HFFc6 (cell line): ENCODE results near the gene HRH3. TPM values are rescaled to one million over a fixed set of nuclear protein-coding genes. Genes with fewer than 3 reads are reported as not detected.

Experiments used
- DNase-seq: peaks from one replicate; pipeline ENCODE4 v3.0.0-alpha.2; 2018
- H3K27ac Mint-ChIP-seq: 2 replicates; pipeline ENCODE4 v1.8.0; 2020; ENCODE audit warnings: mild to moderate bottlenecking, mixed read lengths
- H3K27me3 Mint-ChIP-seq: 2 replicates; pipeline ENCODE4 v1.8.0; 2021; ENCODE audit warnings: mild to moderate bottlenecking, moderate library complexity, mixed read lengths; ENCODE audit not compliant: insufficient read depth
- H3K36me3 Mint-ChIP-seq: 2 replicates; pipeline ENCODE4 v1.8.0; 2021; ENCODE audit warnings: low read depth, mixed read lengths
- H3K4me1 Mint-ChIP-seq: 2 replicates; pipeline ENCODE4 v1.8.0; 2020; ENCODE audit warnings: low read depth, mixed read lengths
- H3K4me3 Mint-ChIP-seq: 2 replicates; pipeline ENCODE4 v1.8.0; 2020; ENCODE audit warnings: mild to moderate bottlenecking, moderate library complexity, mixed read lengths
- H3K9me3 Mint-ChIP-seq: 2 replicates; pipeline ENCODE4 v1.8.0; 2020; ENCODE audit warnings: mild to moderate bottlenecking, mixed read lengths
- total RNA-seq, 6 experiments: library from RNA; stranded (reverse); fragmentation: NEBNext Ultra II Directional; extraction: Animal tissue kit (Norgen Biotek cat#: 25700); gene quantifications; 2 replicates in 1 of 6; 3 replicates in 5 of 6; pipeline ENCODE4 v1.2.3, GENCODE V29; 2021
- TF ChIP-seq, protein P1 (sequence below): fragments of 200-600 bp; sonication (generic); IDR thresholded peaks from 2 replicates; pipeline ENCODE4 v1.5.0; 2021; ENCODE audit warnings: antibody characterized with exemption, mild to moderate bottlenecking

Gene HRH3
- total RNA-seq, 6 experiments from 2014 or later, result not detected

DNA sequence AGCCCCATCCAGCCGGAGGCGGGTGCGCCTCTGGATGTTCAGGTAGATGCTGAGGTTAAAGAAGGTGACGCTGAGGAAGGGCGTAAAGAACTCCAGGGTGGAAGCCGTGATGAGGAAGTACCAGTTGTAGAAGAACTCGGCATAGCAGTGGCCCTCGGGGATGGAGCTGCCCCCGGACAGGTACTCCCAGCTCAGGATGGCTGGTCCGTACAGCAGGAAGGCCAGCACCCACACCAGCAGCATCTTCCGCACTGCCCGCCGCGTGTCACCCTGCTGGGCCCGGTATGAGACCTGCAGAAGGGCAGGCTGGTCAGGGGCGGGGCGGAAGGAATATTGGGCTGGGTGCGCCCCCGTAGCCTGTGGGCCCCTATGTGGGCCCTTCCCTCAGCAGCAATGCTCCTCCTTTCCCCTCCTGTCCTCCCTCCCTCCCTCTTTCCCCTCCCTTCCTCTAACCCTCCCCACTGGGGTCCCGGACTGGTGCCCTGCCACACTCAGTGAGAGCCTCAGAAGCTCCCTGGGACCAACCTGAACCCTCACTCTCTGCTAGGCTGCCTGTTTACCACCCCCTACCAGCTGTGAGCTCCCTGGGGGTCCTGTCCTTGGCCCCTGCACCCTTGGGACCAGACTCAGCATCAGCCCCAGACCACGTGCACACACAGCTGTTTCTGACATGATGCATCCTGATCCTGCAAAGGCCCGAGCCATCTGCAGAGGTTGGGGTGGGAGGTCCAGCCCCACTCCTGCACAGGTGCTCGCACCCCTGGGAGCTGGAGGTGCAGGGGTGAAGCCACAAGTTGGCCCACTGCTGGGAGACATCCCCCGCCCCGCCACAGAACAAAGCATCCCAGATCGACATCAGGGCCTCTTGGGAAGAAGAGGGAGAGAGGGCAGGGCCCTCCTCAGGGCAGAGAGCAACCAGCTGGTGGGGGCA is 3.2 kb downstream of the HRH3 start:
- no peaks in the 10 kb centered on the region for H3K4me1 Mint-ChIP-seq
- H3K4me3 Mint-ChIP-seq, result no peak overlapping the region
- H3K27me3 Mint-ChIP-seq, result peaks cover 21% of the 10 kb centered on the region

DNA sequence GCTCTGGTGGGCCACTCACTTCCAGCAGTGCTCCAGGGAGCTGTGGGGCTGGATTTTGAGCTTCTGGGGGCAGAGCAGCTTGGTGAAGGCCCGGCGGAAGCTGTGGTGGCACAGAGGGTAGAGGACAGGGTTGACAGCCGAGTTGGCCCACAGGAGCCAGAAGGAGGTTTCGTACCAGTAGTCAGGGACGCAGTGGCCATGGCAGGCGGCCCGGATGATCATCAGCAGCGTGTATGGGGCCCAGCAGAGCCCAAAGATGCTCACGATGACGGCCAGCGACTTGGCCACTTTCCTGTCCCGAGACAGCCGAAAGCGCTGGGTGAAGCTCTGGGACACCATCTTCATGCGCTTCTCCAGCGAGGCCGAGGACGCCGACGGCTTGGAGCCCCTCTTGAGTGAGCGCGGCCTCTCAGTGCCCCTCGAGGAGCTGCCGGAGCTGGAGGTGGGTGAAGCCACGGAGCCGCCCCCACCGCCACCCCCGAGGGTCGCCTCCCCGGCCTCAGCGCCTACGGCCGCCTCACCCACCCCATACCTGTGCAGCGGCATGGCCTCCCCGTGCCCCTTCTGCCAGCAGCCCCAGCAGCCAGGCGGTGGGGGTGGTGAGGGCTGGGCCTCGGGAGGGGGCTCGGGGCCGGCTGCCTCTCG is 4.0 kb downstream of the HRH3 start:
- H3K4me3 Mint-ChIP-seq, result no peak overlapping the region
- TF ChIP-seq, protein P1, sequence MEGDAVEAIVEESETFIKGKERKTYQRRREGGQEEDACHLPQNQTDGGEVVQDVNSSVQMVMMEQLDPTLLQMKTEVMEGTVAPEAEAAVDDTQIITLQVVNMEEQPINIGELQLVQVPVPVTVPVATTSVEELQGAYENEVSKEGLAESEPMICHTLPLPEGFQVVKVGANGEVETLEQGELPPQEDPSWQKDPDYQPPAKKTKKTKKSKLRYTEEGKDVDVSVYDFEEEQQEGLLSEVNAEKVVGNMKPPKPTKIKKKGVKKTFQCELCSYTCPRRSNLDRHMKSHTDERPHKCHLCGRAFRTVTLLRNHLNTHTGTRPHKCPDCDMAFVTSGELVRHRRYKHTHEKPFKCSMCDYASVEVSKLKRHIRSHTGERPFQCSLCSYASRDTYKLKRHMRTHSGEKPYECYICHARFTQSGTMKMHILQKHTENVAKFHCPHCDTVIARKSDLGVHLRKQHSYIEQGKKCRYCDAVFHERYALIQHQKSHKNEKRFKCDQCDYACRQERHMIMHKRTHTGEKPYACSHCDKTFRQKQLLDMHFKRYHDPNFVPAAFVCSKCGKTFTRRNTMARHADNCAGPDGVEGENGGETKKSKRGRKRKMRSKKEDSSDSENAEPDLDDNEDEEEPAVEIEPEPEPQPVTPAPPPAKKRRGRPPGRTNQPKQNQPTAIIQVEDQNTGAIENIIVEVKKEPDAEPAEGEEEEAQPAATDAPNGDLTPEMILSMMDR, result no peak
- H3K27me3 Mint-ChIP-seq, result peaks cover 17% of the 10 kb centered on the region
- no peaks in the 10 kb centered on the region for H3K9me3 Mint-ChIP-seq
- no peak for DNase-seq
- no peaks in the 10 kb centered on the region for H3K4me1 Mint-ChIP-seq
- H3K27ac Mint-ChIP-seq, result no peak overlapping the region
- no peaks in the 10 kb centered on the region for H3K36me3 Mint-ChIP-seq

More for the DNA sequence above, 3.2 kb downstream of the HRH3 start:
- no peaks in the 10 kb centered on the region for H3K36me3 Mint-ChIP-seq
- no peak for DNase-seq
- TF ChIP-seq, protein P1, result no peak
- H3K9me3 Mint-ChIP-seq, result no peaks in the 10 kb centered on the region
- H3K27ac Mint-ChIP-seq, result no peak overlapping the region

DNA sequence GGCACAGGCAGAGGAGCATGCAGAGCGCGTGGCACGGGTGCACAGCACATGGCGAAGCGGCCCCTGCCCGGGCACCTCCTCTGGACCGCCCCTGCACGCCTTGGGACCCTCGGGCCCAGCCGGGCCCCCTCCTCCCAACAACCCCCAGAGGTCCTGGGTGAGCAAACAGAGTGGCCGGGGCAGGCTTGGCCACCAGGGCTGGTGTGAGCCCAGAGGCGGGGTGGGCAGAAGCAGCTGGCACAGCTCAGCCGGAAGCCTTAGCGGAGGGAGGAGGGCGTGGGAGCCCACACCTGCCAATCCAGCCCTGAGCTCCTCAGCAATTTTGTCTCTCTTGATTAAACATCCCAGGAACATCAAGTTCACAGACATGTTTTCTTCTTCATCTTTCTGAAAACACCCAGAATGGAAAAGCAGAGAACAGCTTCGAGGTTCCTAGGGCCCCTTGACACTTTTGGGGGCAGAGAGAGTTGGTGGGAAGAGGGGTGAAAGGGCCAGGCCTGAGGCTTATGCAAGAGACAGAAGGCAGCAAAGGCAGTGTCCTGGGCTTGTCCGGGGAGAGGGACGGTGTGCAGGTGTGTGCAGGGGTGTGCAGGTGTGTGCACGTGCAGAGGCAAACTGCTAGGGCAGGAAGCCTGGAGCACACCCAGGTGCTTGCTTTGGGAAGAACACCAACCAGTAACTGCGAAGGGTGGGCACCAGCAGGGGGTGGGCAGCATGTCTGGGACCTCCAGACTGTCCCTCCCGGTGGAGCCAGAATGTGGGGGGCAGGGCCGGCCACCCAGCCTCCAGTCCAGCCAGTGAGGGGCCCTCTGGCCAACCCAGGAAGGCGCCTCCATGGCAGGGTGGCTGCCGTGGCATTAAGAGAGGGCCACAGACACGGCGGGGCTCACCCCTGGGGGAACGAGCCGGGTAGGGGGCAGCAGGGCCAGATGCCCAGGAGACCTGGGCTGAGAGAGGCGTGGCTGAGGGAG is 4.8 kb downstream of the HRH3 start:
- no peaks in the 10 kb centered on the region for H3K4me1 Mint-ChIP-seq
- H3K27me3 Mint-ChIP-seq, result peaks cover 17% of the 10 kb centered on the region
- no peaks in the 10 kb centered on the region for H3K36me3 Mint-ChIP-seq
- TF ChIP-seq, protein P1, result no peak
- no peak overlapping the region for H3K4me3 Mint-ChIP-seq
- H3K9me3 Mint-ChIP-seq, result no peaks in the 10 kb centered on the region
- no peak for DNase-seq
- no peak overlapping the region for H3K27ac Mint-ChIP-seq

DNA sequence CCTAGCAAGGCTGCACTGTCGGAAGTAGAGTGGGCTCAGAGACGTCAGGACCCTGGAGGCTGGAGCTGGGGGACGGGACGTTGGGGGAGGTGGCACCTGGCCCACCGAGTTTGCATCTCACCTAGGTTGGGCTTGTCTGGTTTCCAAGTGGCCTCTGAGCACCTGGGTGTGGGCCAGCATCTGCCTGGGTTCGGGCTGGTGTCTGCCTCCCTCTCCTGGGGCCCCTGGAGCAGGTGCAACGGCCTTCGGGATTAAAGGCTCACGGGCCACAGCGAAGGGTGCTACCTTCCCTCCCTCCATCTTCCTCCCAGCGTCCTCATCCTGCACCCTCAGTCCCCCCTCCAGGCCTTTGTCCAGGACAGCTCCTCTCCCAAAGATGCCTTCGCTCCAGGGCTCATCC is 6.0 kb downstream of the HRH3 start:
- H3K36me3 Mint-ChIP-seq, result no peaks in the 10 kb centered on the region
- peaks cover 15% of the 10 kb centered on the region for H3K27me3 Mint-ChIP-seq
- TF ChIP-seq, protein P1, result no peak
- H3K27ac Mint-ChIP-seq, result no peak overlapping the region
- no peaks in the 10 kb centered on the region for H3K9me3 Mint-ChIP-seq
- H3K4me3 Mint-ChIP-seq, result no peak overlapping the region
- DNase-seq, result no peak
- no peaks in the 10 kb centered on the region for H3K4me1 Mint-ChIP-seq

DNA sequence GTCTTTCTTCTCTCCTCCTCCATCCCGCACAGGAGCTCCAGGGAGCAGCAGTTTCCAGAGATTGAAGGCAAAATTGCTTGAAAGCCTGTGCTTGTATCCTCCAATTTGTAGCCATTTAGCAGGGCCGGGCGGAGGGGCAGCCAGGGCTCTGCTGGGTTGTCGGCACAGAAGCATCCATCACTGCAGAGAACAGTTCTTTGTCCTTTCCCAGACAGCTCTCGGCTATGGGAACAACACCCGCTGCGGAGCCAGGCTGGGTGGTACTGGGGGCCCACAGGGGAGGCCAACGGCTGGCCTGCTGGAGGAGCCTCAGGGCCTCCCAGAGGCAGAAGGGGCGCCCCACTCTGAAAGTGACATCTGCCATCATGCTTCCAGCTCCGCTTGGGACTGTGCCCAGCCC is 7.8 kb downstream of the HRH3 start:
- no peak for DNase-seq
- Mint-ChIP-seq H3K27ac (no peak overlapping the region), H3K4me3 (no peak overlapping the region), H3K27me3 (peaks cover 7% of the 10 kb centered on the region), H3K4me1 (no peaks in the 10 kb centered on the region), H3K36me3 (no peaks in the 10 kb centered on the region), H3K9me3 (no peaks in the 10 kb centered on the region)
- TF ChIP-seq, protein P1, result no peak
